HepG2 (cell line): Measurements from ENCODE around the gene EMID1. TPM values are rescaled to one million over a fixed set of nuclear protein-coding genes. Genes with fewer than 3 reads are reported as not detected.

ENCODE experiments used
- ATAC-seq: fragments of 200-7000 bp; cut with Tn5 transposase; 3 replicates; pipeline ENCODE4 v1.9.1; 2020; ENCODE audit warnings: mild to moderate bottlenecking, moderate library complexity
- BruUV-seq: library from RNA; stranded (reverse); fragments of 400-500 nt; replicated peaks from 2 replicates; lab custom pipeline; 2021; lab: Mats Ljungman, UMichigan
- CTCF ChIA-PET: fragments of 300-600 bp; formaldehyde crosslinking; extraction: SDS; loops from one replicate; lab custom pipeline; 2021; ENCODE audit warnings: low total read pairs, inconsistent platforms, low intra/inter-chr PET ratio; lab: Yijun Ruan, JAX
- POLR2A ChIA-PET: fragments of 350-600 bp; sonication (Branson Sonifier 250); formaldehyde crosslinking; loops from one replicate; lab custom pipeline; 2020; ENCODE audit warnings: antibody characterized with exemption, inconsistent platforms; lab: Yijun Ruan, JAX
- DNase-seq: peaks from one replicate; pipeline ENCODE4 v3.0.0-alpha.2; 2015; ENCODE audit warnings: low spot score
- FAIRE-seq: peaks from 3 replicates; lab custom pipeline; 2011; peaks lifted over from hg19 to GRCh38; lab: Jason Lieb, UNC
- H2AFZ ChIP-seq: one replicate; pipeline ENCODE4 v1.6.1; 2011; ENCODE audit warnings: low read length, inconsistent platforms
- H3K27ac ChIP-seq: fragments of 300-600 bp; 3 replicates; pipeline ENCODE4 v1.8.0; 2011; ENCODE audit warnings: mixed run types, mild to moderate bottlenecking, mixed read lengths, low read length, inconsistent platforms; ENCODE audit not compliant: insufficient read depth; ENCODE audit errors: extremely low read length
- H3K27me3 ChIP-seq, 2 experiments: fragments of 200-600 bp in 1 of 2; 2 replicates in 1 of 2; 3 replicates in 1 of 2; pipeline versions ENCODE4 v1.6.0 to v1.8.0; 2011; ENCODE audit warnings: low read length in 2 of 2, mild to moderate bottlenecking in 2 of 2, moderate library complexity in 2 of 2, inconsistent platforms in 1 of 2; ENCODE audit not compliant: insufficient read depth in 2 of 2, control insufficient read depth in 1 of 2
- H3K36me3 ChIP-seq, 2 experiments: fragments of 200-600 bp in 1 of 2; replicated peaks in 1 of 2; 2 replicates in 1 of 2; 3 replicates in 1 of 2; pipeline versions ENCODE4 v1.5.1 to v1.8.0; 2011; ENCODE audit warnings: low read length in 2 of 2, inconsistent platforms in 1 of 2; ENCODE audit not compliant: insufficient read depth in 2 of 2, control insufficient read depth in 1 of 2
- H3K4me1 ChIP-seq: 2 replicates; pipeline ENCODE4 v1.5.1; 2012; ENCODE audit warnings: low read length, inconsistent platforms; ENCODE audit not compliant: insufficient read depth
- H3K4me2 ChIP-seq: 2 replicates; pipeline ENCODE4 v1.6.0; 2011; ENCODE audit warnings: low read depth, low read length, inconsistent platforms
- H3K4me3 ChIP-seq, 3 experiments: fragments of 200-600 bp in 1 of 3; sonication (generic), shearing (Covaris generic) in 1 of 3; replicated peaks in 1 of 3; 2 replicates each; pipeline ENCODE4 v1.5.1; 2011 to 2016; ENCODE audit warnings: low read length in 3 of 3, inconsistent platforms in 2 of 3, low read depth in 2 of 3, mild to moderate bottlenecking in 2 of 3, control low read depth in 1 of 3, mixed read lengths in 1 of 3; ENCODE audit not compliant: insufficient read depth in 1 of 3
- H3K79me2 ChIP-seq: one replicate; pipeline ENCODE4 v1.6.1; 2011; ENCODE audit warnings: low read length, inconsistent platforms; ENCODE audit not compliant: insufficient read depth
- H3K9ac ChIP-seq: 2 replicates; pipeline ENCODE4 v1.6.0; 2011; ENCODE audit warnings: mild to moderate bottlenecking, low read depth, low read length, inconsistent platforms; ENCODE audit not compliant: insufficient read depth
- H3K9me3 ChIP-seq: 2 replicates; pipeline ENCODE4 v1.5.1; 2012; ENCODE audit warnings: mild to moderate bottlenecking, low read length
- H4K20me1 ChIP-seq: 2 replicates; pipeline ENCODE4 v1.6.0; 2011; ENCODE audit warnings: inconsistent platforms, mild to moderate bottlenecking, low read length, moderate library complexity; ENCODE audit not compliant: insufficient read depth
- ADNP ChIP-seq: sonication (generic); formaldehyde crosslinking; IDR thresholded peaks from 2 replicates; pipeline ENCODE4 v1.4.0; 2020; ENCODE audit warnings: missing genetic modification reagents
- CTCF ChIP-seq: sonication (generic); formaldehyde crosslinking; IDR thresholded peaks from 2 replicates; pipeline ENCODE4 v1.5.0; 2020; ENCODE audit warnings: mild to moderate bottlenecking, missing genetic modification reagents, moderate library complexity
- HMGA1 ChIP-seq: sonication (generic); formaldehyde crosslinking; conservative IDR thresholded peaks from 2 replicates; pipeline ENCODE4 v1.4.0; 2020; ENCODE audit warnings: missing genetic modification reagents
- JARID2 ChIP-seq: sonication (generic); formaldehyde crosslinking; IDR thresholded peaks from 2 replicates; pipeline ENCODE4 v1.8.1; 2023; ENCODE audit warnings: missing genetic modification reagents, inconsistent platforms; ENCODE audit not compliant: insufficient replicate concordance
- NFKB2 ChIP-seq: sonication (generic); formaldehyde crosslinking; IDR thresholded peaks from 2 replicates; pipeline ENCODE4 v1.4.0; 2020; ENCODE audit warnings: missing genetic modification reagents, borderline replicate concordance
- NPAS2 ChIP-seq: sonication (generic); formaldehyde crosslinking; IDR thresholded peaks from 2 replicates; pipeline ENCODE4 v1.8.0; 2022; ENCODE audit warnings: mild to moderate bottlenecking, missing genetic modification reagents, borderline replicate concordance
- ZC3H4 ChIP-seq: sonication (generic); formaldehyde crosslinking; IDR thresholded peaks from 2 replicates; pipeline ENCODE4 v1.4.0; 2020; ENCODE audit warnings: missing genetic modification reagents, borderline replicate concordance
- ZNF337 ChIP-seq: sonication (generic); formaldehyde crosslinking; IDR thresholded peaks from 2 replicates; pipeline ENCODE4 v1.5.1; 2020; ENCODE audit warnings: missing genetic modification reagents, low read depth, mild to moderate bottlenecking, borderline replicate concordance
- ZNF576 ChIP-seq: sonication (generic); formaldehyde crosslinking; IDR thresholded peaks from 2 replicates; pipeline ENCODE4 v1.4.0; 2020; ENCODE audit warnings: mild to moderate bottlenecking, missing genetic modification reagents
- ZNF75D ChIP-seq: sonication (generic); formaldehyde crosslinking; IDR thresholded peaks from 2 replicates; pipeline ENCODE4 v1.8.1; 2023; ENCODE audit warnings: missing genetic modification reagents, mild to moderate bottlenecking, borderline replicate concordance
- ZZZ3 ChIP-seq: sonication (generic); formaldehyde crosslinking; IDR thresholded peaks from 2 replicates; pipeline ENCODE4 v1.4.0; 2020; ENCODE audit warnings: missing genetic modification reagents, mild to moderate bottlenecking, borderline replicate concordance
- WGBS: methylation state at CpG from one replicate; pipeline ENCODE4 v1.1.6; 2017; ENCODE audit warnings: low lambda C conversion rate; 5-methylcytosine and 5-hydroxymethylcytosine counted together
- in situ Hi-C: cut with HindIII; loops from 2 replicates; pipeline ENCODE4 v1.10.0; 2017; ENCODE audit warnings: low pct_unique_long_range_greater_than_20kb; ENCODE audit not compliant: extremely low pct_ligation_motif_present
- intact Hi-C: fragments of 100-400 bp; cut with micrococcal nuclease; formaldehyde crosslinking; loops from one replicate; pipeline ENCODE4 v1.10.0; 2022; ENCODE audit not compliant: unreplicated experiment
- polyA plus RNA-seq, 8 experiments: library from polyadenylated mRNA; depleted of rRNA in 3 of 8; stranded (reverse) in 7 of 8; unstranded in 1 of 8; fragments of >200 nt; fragmentation: Illumina TruSeq in 4 of 8; extraction: Trizol in 4 of 8; gene quantifications; 2 replicates each; pipeline versions ENCODE4 v1.2.1 to v1.2.3, GENCODE V29; 2011 to 2016; ENCODE audit warnings: low read depth in 4 of 8, missing spikeins in 1 of 8, mixed read lengths in 1 of 8; ENCODE audit not compliant: insufficient read depth in 1 of 8
- total RNA-seq, 5 experiments: library from RNA; depleted of rRNA; stranded (reverse); fragments of >200 nt; fragmentation: Illumina TruSeq; extraction: Trizol; gene quantifications; 2 replicates each; pipeline ENCODE4 v1.2.3, GENCODE V29; 2016; ENCODE audit warnings: low read depth in 1 of 5
- TF ChIP-seq, protein P1 (sequence below): sonication (generic); formaldehyde crosslinking; IDR thresholded peaks from 2 replicates; pipeline ENCODE4 v1.5.0; 2020; ENCODE audit warnings: missing genetic modification reagents, mild to moderate bottlenecking, borderline replicate concordance
- TF ChIP-seq, protein P2 (sequence below): sonication (generic); formaldehyde crosslinking; IDR thresholded peaks from 2 replicates; pipeline ENCODE4 v1.4.0; 2020; ENCODE audit warnings: missing genetic modification reagents, borderline replicate concordance

Gene EMID1
- total and polyA plus RNA-seq, 2 of the 13 experiments (the other 11 are each of a cell fraction or from before 2014, with no cell fraction given) = 0.45 to 0.82 TPM

- TF ChIP-seq NPAS2 (CRISPR knock-in tag) (no peak), ZZZ3 (CRISPR knock-in tag) (no peak), ZNF576 (CRISPR knock-in tag) (no peak), ZNF337 (CRISPR knock-in tag) (no peak)
- TF ChIP-seq, protein P1, sequence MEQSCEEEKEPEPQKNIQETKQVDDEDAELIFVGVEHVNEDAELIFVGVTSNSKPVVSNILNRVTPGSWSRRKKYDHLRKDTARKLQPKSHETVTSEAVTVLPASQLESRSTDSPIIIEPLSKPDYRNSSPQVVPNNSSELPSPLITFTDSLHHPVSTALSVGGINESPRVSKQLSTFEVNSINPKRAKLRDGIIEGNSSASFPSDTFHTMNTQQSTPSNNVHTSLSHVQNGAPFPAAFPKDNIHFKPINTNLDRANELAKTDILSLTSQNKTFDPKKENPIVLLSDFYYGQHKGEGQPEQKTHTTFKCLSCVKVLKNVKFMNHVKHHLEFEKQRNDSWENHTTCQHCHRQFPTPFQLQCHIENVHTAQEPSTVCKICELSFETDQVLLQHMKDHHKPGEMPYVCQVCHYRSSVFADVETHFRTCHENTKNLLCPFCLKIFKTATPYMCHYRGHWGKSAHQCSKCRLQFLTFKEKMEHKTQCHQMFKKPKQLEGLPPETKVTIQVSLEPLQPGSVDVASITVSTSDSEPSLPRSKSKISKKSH (CRISPR knock-in tag) = no peak
Observed at GRCh38 chr22:29155966-29156365, 49.7 kb upstream of the EMID1 start (continued).

DNA sequence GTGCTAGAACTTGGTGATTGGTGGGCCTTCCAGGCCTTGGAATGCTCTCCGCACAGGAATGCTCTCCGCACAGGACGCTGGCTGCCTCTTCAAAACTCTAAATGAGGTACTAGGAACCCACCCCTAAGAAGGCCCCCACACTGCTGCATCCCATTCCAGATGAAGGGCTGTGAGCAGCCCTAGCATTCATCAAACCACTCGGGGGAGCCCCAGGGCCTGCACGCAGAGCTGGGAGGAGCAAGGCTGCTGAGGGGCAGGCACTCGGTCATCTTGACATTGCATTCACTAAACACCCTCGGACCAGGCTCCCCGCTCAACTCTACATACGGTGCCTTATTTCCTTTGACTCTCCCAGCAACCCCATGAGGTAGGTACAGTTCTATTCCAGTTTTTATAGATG is 49.2 kb upstream of the EMID1 start:
- intact Hi-C loops = loop anchor here (5.0 to 10.0 kb wide), 2 partner anchors 91 to 302 kb away; no protein-coding TSS in a partner anchor
- Histone ChIP-seq H3K27me3 (no peaks in the 10 kb centered on the region), H3K4me1 (peaks cover 15% of the 10 kb centered on the region; the same call in 1 of the 2 replicates), H3K36me3 (no peaks in the 10 kb centered on the region), H3K9me3 (no peaks in the 10 kb centered on the region), H4K20me1 (no peaks in the 10 kb centered on the region), H2AFZ (no peak overlapping the region), H3K79me2 (no peaks in the 10 kb centered on the region), H3K9ac (no peak overlapping the region), H3K4me3 (no peak overlapping the region), H3K27ac (no peak overlapping the region), H3K4me2 (no peak overlapping the region)
- DNase-seq (peak; percentile 20), ATAC-seq (peak; percentile 78), FAIRE-seq (no peak)
- ChIA-PET CTCF (no interaction called here), POLR2A (no interaction called here)
- WGBS = 60% methylated on average over 2 of the region's 9 CpGs
- BruUV-seq = no TSS peak
- in situ Hi-C loops = no loop called here
- TF ChIP-seq ZC3H4 = no peak
- TF ChIP-seq ZNF75D (CRISPR knock-in tag) = no peak
- no peak for TF ChIP-seq NFKB2
- no peak for TF ChIP-seq ADNP (CRISPR knock-in tag)
- TF ChIP-seq HMGA1 = no peak
- TF ChIP-seq CTCF (CRISPR knock-in tag) = peak; percentile 63
- no peak for TF ChIP-seq JARID2 (CRISPR knock-in tag)
- TF ChIP-seq, protein P2, sequence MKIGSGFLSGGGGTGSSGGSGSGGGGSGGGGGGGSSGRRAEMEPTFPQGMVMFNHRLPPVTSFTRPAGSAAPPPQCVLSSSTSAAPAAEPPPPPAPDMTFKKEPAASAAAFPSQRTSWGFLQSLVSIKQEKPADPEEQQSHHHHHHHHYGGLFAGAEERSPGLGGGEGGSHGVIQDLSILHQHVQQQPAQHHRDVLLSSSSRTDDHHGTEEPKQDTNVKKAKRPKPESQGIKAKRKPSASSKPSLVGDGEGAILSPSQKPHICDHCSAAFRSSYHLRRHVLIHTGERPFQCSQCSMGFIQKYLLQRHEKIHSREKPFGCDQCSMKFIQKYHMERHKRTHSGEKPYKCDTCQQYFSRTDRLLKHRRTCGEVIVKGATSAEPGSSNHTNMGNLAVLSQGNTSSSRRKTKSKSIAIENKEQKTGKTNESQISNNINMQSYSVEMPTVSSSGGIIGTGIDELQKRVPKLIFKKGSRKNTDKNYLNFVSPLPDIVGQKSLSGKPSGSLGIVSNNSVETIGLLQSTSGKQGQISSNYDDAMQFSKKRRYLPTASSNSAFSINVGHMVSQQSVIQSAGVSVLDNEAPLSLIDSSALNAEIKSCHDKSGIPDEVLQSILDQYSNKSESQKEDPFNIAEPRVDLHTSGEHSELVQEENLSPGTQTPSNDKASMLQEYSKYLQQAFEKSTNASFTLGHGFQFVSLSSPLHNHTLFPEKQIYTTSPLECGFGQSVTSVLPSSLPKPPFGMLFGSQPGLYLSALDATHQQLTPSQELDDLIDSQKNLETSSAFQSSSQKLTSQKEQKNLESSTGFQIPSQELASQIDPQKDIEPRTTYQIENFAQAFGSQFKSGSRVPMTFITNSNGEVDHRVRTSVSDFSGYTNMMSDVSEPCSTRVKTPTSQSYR (CRISPR knock-in tag) = no peak
